HG03521 (cell line): ENCODE results near the gene ATP5F1A.
A peak's percentile ranks its signal among the peaks of the same experiment; 100 is the strongest.
"Not testable (repeated sequence)": the region's sequence is repeated elsewhere in the genome, so short reads cannot be mapped to it uniquely, and the experiment has no call there.

Experiments used
- ATAC-seq: cut with Tn5 transposase; IDR thresholded peaks from one replicate; pipeline ENCODE4 v1.9.1; 2021; ENCODE audit warnings: mild to moderate bottlenecking, moderate library complexity; ENCODE audit not compliant: unreplicated experiment

Gene ATP5F1A

DNA sequence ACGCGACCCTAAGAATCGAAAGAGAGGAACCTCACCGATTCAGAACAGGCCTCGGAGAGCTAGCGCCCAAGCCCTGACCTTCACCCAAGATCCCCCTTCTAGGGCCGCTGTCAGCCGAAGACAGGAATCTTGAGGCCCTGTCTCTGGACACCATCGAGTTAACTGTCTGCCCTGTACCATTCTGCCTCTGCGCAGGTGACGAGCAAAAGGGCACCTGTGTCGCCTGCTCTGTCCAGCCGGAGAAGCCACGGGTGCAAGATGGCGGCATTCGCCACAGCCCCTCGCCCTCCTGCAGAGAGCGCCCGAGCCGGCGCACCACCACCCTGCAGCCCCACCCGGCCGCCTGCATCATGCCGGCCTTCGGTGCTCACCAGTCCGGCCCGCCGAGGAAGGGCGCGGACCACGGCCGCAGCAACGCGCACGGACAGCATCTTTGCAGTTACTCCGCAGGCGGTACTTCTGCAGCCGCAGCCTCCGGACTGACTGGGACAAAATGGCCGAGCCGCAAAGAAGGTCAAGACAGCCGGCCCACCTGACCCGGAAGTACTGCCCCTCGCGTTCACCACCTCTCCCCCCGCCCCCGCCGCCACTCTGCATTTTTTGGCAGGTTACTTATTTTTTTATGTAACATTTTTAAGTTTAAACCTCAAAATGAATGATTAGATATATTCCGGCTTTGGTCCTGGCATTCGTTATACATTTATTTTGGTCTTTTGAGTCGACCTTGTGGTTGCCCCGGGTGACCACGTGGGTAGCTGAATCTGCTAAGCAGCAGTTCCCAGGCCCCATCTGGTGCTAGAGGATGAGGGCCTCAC is at the start of gene ATP5F1A:
ATP5F1A (minus strand) TSS at position 496 of the 815 bp plus-strand sequence; CDS start at position 431, 65 bp downstream.
- peak; percentile 78 for ATAC-seq

DNA sequence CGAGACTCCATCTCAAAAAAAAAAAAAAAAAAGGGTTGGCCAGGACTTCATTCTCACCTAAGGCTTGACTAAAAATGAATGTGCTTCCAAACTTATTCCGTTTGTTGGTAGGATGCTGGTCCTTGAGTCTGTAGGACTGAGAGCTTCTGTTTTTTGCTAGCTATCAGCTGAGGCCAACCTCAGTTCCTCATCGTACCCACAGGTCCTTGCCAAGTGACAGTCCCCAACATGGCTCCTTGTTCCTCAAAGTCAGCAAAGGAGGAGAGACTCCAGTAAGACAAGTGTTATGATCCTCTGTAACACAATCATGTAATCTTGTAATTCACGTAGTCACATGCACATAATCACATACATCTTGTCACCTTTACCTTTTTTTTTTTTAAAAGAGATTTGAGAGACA is 43.1 kb upstream of the ATP5F1A start:
- no peak for ATAC-seq

DNA sequence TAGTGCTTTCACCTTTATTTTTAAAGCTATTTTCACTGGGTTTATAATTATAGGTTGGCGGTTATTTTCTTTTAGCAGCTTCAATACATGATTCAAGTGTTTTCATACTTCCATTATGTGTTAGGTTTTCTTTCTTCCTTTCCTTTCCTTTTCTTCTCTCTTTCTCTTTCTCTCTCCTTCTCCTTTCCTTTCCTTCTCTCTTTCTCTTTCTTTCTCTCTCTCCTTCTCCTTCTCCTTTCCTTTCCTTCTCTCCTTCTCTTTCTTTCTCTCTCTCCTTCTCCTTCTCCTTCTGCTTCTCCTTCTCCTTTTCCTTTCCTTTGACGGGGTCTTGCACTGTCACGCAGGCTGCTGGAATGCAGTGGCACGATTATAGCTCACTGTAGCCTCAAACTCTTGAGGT is 42.1 kb upstream of the ATP5F1A start:
- ATAC-seq = no peak

DNA sequence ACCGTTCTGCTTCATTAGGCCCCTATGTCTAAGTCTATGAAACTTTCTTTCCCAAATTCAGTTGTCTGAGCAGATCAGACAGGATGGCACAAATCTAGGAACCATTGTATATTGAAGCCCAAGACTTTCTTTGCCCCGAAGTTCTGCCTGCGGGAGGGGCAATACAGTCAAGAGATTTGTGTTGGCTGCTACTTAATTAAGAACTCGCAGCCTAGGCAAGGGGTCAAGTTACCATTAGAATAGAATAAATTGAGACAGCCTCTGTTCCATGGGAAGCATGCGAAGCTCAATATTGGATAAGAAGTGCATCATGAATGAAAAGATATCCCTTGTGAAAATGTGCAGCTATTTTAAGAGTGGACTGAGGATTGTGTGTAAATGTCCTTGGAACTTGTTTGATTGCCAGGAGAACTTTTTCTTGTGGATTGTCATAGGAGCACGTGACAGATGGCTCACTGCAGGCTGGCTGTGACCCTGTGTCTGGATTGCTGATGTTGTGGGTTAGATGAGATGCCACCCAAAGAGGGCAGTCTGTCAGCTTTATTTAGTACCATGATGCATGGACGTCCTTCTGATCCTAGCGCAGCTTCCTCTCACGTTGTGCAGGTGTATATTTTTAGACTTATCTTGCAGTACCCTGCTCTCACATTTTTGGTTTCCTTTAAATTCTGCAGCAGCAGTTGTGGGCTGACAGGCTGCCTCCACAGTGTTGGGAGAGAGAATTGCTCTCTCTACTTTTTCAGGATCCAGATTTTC is 37.0 kb upstream of the ATP5F1A start:
- ATAC-seq = no peak

DNA sequence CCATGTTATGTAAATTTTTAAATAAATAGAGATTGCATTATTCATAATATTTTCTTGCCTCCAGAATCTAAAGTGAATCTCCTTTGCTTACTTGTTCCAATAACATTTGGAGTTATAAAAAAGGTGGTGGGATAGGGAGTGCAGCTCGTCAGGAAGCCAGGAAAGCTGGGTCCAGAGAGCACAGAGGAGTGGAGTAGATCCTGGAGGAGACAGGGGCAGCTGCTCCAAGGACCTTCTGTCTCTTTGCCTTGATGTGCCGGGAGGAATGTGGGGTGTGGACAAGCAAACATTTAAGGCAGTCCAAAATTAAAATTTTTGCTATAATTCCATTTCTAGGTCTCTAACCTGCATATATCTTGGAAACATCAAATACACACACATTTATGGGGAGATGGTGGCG is 35.4 kb upstream of the ATP5F1A start:
- no peak for ATAC-seq

DNA sequence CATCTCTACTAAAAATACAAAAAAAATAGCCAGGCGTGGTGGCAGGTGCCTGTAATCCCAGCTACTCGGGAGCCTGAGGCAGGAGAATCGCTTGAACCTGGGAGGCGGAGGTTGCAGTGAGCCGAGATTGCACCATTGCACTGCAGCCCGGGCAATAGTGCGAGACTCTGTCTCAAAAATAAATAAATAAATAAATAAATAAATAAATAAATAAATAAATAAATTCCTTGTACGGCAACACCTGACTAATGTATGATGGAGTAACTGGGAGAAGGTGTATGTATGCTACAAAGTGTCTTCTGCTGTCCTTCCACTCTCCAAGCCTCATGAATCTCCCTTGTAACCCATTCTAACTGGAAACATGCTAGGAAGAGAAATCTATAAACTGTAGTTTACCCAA is 32.5 kb upstream of the ATP5F1A start:
- ATAC-seq = not testable (repeated sequence)

DNA sequence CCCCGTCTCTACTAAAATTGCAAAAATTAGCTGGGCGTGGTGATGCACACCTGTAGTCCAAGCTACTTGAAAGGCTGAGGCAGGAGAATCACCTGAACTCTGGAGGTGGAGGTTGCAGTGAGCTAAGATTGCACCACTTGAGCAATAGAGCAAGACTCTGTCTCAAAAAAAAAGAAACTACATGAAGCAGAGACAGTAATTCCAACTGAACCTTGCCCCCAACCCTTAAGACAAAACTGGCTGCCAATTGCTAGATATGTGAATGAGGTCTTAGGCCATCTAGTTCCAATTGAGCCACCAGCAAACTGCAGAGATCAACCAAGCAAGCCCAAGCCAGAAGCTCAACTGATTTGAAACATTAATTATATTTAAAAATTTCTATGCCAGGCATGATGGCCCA is 32.0 kb upstream of the ATP5F1A start:
- ATAC-seq = no peak

DNA sequence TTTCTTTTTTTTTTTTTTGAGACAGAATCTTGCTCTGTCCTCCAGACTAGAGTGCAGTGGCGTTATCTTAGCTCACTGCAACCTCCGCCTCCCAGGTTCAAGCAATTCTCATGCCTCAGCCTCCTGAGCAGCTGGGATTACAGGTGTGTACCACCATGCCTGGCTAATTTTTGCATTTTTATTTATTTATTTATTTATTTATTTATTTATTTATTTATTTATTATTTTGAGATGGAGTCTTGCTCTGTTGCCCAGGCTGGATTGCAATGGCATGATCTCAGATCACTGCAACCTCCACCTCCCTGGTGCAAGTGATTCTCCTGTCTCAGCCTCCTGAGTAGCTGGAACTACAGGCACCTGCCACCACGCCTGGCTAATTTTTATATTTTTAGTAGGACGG is 28.5 kb upstream of the ATP5F1A start:
- not testable (repeated sequence) for ATAC-seq

DNA sequence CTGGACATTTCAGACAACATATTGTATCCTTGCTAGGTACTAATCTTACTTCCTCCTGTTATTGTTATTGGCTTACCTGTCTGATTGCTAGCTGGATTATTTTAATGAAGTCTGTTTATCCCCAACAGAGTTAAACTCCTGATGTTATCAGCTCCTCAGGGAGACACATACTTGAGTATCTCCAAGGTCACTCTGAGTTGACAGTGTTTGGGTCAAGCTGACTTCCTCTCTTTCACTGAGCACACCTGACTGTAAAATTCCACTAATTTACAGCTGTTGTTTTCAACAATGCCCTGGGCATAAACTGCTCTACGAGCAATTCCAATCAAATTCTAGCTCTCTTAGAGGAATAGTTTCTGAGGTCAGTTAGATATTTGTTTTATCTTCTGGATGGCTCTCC is 15.7 kb upstream of the ATP5F1A start:
- no peak for ATAC-seq

DNA sequence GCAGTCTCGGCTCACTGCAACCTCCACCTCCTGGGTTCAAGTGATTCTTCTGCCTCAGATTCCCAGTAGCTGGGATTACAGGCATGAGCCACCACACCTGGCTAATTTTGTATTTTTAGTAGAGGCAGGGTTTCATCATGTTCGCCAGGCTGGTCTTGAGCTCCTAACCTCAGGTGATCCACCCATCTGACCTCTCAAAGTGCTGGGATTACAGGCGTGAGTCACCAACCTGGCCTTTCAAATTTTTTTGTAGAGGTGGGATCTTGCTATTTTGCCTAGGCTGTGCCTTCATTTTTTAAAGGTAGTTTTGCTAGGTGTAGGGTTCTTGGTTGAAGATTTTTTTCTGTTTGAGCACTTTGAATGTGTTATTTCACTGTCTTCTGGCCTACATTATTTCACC is 12.3 kb upstream of the ATP5F1A start:
- ATAC-seq = no peak

DNA sequence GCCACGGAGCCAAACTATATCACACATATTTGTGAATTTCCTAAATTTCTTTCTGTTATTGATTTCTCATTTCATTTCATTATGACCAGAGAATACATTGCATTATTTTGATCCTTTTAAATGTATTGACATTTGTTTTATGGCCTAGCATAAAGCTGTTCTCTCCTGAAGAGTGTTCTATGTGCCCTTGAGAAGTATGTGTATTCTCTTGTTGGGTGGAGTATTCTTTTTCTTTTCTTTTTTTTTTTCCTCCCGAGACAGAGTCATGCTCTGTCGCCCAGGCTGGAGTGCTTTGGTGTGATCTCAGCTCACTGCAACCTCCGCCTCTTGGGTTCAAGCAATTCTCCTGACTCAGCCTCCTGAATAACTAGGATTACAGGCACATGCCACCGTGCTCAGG is 11.3 kb upstream of the ATP5F1A start:
- ATAC-seq = no peak

DNA sequence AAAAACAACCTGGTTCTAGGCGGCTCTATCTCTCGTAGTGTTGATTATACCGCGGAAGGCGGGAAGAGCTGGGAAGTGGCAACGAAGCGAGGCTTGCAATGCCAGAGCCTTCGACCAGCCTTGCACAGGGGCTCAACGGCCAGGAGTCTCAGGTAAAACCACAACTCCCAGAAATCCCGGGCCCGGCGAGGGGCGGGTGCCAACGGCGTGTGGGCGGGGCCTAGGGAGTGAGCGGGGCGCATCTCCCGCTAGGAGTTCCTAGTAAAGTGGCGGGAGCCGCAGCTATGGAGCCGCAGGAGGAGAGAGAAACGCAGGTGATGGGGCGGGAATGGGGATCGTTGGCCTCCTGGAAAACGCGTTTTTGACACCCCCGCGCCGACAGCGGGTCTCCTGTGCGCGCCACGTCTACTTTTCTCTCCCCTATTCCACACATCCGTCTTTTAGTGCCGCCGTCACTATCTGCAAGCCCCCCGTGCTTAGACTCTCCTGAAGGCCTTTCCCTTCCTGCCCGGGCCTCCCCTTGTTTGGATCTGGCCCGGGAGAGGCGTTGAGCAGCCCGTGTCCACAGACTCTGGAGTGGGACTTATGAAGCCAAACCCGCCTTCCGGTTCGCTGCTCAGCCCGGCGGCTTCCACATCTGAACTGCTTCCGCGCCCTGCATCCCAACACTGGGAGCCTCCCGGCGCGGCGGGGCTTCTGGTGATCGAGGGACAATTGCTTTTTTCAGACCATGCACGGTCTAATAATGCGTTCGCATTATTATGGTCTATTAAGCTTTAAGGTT is 6.2 kb upstream of the ATP5F1A start, which contains the start of gene HAUS1:
HAUS1 (plus strand) TSS at position 258 of the 784 bp plus-strand sequence; CDS start at position 285, 27 bp downstream.
- peak; percentile 86 for ATAC-seq

DNA sequence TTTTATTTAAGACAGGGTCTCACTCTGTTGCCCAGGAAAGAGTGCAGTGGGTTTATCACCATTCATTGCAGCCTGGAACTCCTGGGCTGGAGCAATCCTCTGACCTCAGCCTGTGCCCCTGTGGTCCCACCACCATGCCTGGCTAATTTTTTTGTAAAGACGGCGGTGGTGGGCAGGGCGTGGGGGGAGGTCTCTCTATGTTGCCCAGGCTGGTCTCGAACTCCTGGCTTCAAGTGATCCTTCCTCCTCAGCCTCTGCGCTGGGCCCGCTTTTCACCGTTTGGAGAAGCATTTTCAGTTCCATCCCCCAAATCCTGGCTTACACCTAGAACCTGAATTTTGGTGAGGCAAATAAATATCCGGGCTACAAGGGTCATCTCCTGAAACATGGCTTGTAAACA is 1.4 kb upstream of the ATP5F1A start:
- no peak for ATAC-seq

DNA sequence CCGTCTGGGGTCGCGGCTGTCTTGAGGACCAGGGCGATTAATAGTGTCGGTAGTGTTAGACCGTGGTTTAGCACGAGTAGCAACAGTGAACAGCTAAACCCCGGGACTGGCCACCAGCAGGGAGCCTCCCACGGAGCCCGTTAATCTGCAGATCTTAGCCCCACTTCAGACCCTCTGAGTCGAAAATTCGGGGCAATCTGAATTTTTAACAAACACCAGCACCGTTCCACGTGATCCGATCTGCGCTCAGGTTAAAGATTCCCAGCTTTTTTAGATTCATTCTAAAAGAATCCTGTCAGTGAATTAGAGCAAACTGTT is 479 bp upstream of the ATP5F1A start:
- no peak for ATAC-seq

DNA sequence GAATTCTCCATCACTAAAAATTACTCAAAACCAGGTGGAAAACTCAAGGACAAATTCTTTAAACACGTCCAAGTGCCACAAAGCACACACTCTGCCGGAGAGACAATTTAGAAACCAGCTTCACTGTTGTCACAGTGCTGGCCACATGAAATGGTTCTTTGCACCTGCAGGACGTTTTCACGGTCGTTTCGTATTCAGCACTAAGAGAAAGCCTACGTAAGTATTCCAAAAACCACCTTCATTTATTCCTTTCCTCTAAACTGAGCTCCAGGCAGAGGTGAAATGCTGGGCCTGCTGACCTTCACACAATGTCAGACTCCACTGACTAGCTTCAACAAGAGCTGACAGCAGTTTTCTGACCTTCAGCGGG is 680 bp downstream of the ATP5F1A start:
- peak; percentile 3 for ATAC-seq

DNA sequence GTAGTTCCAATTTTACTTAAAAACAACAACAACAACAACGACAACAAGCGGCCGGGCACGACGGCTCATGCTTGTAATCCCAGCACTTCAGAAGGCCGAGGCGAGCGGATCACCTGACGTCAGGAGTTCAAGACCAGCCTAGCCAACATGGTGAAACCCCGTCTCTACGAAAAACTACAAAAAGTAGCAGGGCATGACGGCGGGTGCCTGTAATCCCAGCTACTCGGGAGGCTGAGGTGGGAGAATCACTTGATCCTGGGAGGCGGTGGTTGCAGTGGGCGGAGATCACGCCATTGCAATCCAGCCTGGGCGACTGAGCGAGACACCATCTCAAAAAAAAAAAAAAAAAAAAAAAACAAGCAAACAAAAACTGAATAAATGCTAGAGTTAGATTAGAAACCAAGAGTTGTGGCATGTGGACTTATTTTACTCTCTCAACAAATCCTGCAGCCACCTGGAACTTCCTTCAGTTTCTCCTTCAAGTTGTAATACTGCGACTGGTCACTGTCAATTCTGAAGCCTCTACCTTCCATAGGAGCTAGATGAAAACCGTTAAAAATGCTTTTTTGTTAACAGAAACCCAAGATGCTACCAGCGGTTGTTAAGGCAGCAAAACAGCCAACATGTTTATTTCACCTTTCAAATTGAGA is 1.3 kb downstream of the ATP5F1A start:
- no peak for ATAC-seq

DNA sequence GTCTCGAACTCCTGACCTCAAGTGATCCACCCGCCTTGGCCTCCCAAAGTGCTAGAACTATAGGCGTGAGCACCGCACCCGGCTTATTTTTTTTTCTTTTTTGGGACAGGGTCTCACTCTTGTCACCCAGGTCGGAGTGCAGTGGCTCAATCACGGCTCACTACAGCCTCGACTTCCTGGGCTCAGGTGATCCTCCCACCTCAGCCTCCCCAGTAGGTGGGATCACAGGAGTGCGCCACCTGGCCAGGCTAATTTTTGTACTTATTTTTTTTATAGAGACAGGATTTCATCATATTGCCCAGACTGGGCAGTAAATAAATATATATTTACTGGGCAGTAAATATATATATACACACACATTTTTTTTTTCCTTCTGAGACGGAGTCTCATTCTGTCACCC is 2.6 kb downstream of the ATP5F1A start:
- ATAC-seq = no peak

DNA sequence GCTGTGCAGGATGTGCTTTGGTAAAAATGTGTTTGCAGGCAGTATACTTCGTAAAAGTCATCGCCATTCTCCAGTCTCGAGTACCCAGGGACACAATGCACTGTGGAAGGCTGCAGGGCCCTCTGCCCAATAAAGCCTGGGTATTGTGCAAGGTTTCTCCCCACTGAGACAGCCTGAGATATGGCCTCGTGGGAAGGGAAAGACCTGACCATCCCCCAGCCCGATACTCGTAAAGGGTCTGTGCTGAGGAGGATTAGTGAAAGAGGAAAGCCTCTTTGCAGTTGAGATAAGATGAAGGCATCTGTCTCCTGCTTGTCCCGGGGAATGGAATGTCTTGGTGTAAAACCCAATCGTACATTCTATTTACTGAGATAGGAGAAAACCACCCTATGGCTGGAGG is 9.6 kb downstream of the ATP5F1A start:
- ATAC-seq = not testable (repeated sequence)

DNA sequence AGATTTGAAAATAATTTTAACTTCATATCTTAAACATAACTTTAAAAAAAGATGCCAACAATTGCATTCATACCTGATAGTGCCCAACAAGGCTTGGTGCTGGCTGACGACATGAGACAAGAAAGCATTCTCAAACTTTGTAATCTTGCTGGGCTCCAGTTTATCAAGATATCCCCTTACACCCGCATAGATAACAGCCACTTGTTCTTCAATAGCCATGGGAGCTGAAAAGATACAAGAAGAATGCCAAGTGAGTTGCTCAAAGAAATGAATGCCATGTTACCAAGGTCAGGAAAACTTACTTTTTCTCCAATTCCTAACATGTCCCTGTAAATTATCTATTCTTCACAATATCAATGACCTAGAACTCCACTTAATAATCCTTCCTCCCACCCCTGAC is 13.7 kb downstream of the ATP5F1A start:
- no peak for ATAC-seq

DNA sequence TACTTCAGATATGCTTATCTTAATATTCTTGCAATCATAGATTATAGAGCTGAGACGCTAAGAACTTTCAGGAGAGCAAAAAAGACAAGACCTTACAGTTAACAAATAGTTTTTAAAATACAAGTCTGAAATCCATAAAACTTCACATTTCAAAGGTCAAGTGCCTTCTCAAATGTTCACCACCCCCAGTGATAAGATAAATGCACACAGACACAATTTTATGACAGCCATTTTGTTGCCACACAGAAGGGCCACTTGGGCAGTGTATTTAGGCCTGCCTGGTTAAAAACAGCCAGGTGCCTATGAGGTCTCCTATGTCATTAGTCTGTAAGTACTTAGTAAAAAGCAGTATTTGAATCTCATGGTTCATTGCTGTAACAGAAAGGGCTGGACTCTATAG is 17.9 kb downstream of the ATP5F1A start:
- ATAC-seq = no peak

DNA sequence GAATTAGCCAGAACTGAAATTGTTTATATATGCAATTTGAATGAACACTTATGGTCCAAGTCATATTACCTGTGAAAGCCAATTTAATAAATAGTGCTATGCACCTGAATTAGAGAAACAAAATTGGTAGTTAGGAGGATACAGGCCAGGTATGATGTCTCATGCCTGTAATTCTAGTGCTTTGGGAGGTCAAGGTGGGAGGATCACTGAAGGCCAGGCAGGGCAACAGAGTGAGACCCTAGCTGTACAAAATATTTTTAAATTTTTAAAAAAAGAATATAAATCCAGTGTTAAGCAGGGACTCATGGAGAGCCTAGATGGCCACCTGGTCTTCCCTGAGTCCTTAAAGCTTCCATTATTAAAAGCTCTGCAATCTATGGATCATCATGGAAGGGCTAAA is 18.8 kb downstream of the ATP5F1A start:
- ATAC-seq = no peak
